Measurements from ENCODE around the gene NAV3.

GRCh38 chr12:78186670-78187069 lies 356.0 kb downstream of the NAV3 start:
- no peak for TF ChIP-seq CTCF (IDR thresholded peaks at IDR 0.05)
- TF ChIP-seq TAF1 (IDR thresholded peaks at IDR 0.05; ENCODE audit: borderline replicate concordance, low read depth, low read length): no peak
- TF ChIP-seq SIN3A (IDR thresholded peaks at IDR 0.05; ENCODE audit: borderline replicate concordance, low read depth, low read length): no peak
- TF ChIP-seq EP300 (IDR thresholded peaks at IDR 0.05; ENCODE audit: borderline replicate concordance in 1 of 2, low read depth in 1 of 2, low read length in 1 of 2): no peak
- no peak for TF ChIP-seq POLR2AphosphoS5 (IDR thresholded peaks at IDR 0.05; ENCODE audit: low read depth, low read length)
- no peak for TF ChIP-seq EZH2phosphoT487 (IDR thresholded peaks at IDR 0.05; ENCODE audit: borderline replicate concordance, low read depth)
- TF ChIP-seq, protein P1, sequence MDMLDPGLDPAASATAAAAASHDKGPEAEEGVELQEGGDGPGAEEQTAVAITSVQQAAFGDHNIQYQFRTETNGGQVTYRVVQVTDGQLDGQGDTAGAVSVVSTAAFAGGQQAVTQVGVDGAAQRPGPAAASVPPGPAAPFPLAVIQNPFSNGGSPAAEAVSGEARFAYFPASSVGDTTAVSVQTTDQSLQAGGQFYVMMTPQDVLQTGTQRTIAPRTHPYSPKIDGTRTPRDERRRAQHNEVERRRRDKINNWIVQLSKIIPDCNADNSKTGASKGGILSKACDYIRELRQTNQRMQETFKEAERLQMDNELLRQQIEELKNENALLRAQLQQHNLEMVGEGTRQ (IDR thresholded peaks at IDR 0.05; ENCODE audit: borderline replicate concordance, low read depth, low read length): no peak
